Measurements from ENCODE around the gene XKR7.

DNA sequence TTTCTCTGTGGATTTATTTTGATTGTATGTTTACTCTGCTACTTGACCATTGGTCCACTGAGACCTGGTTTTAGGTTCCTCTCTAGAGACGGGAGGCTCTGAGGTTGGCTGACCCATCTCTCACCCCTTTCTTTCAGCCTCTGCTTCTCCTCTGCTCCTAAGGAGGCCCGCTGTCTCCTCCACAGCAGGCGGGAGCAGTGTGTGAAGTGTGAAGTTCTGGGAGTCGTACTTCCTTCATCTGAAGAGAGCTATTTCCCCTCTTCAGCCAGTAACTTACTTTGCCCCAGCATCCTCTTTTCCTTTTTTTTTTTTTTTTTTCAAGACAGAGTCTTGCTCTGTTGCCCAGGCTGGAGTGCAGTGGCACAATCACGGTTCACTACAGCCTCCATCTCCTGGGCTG, 37.2 kb upstream of the XKR7 start:
- no peak for TF ChIP-seq POLR2AphosphoS5 (IDR thresholded peaks at IDR 0.05)
- TF ChIP-seq, protein P1, sequence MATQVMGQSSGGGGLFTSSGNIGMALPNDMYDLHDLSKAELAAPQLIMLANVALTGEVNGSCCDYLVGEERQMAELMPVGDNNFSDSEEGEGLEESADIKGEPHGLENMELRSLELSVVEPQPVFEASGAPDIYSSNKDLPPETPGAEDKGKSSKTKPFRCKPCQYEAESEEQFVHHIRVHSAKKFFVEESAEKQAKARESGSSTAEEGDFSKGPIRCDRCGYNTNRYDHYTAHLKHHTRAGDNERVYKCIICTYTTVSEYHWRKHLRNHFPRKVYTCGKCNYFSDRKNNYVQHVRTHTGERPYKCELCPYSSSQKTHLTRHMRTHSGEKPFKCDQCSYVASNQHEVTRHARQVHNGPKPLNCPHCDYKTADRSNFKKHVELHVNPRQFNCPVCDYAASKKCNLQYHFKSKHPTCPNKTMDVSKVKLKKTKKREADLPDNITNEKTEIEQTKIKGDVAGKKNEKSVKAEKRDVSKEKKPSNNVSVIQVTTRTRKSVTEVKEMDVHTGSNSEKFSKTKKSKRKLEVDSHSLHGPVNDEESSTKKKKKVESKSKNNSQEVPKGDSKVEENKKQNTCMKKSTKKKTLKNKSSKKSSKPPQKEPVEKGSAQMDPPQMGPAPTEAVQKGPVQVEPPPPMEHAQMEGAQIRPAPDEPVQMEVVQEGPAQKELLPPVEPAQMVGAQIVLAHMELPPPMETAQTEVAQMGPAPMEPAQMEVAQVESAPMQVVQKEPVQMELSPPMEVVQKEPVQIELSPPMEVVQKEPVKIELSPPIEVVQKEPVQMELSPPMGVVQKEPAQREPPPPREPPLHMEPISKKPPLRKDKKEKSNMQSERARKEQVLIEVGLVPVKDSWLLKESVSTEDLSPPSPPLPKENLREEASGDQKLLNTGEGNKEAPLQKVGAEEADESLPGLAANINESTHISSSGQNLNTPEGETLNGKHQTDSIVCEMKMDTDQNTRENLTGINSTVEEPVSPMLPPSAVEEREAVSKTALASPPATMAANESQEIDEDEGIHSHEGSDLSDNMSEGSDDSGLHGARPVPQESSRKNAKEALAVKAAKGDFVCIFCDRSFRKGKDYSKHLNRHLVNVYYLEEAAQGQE (IDR thresholded peaks at IDR 0.05; ENCODE audit: borderline replicate concordance), result no peak
- TF ChIP-seq, protein P2, sequence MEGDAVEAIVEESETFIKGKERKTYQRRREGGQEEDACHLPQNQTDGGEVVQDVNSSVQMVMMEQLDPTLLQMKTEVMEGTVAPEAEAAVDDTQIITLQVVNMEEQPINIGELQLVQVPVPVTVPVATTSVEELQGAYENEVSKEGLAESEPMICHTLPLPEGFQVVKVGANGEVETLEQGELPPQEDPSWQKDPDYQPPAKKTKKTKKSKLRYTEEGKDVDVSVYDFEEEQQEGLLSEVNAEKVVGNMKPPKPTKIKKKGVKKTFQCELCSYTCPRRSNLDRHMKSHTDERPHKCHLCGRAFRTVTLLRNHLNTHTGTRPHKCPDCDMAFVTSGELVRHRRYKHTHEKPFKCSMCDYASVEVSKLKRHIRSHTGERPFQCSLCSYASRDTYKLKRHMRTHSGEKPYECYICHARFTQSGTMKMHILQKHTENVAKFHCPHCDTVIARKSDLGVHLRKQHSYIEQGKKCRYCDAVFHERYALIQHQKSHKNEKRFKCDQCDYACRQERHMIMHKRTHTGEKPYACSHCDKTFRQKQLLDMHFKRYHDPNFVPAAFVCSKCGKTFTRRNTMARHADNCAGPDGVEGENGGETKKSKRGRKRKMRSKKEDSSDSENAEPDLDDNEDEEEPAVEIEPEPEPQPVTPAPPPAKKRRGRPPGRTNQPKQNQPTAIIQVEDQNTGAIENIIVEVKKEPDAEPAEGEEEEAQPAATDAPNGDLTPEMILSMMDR (IDR thresholded peaks at IDR 0.05; ENCODE audit: poor library complexity, severe bottlenecking), result no peak
- TF ChIP-seq TAF1 (IDR thresholded peaks at IDR 0.05; ENCODE audit: low read depth), result no peak
- TF ChIP-seq EP300 (conservative IDR thresholded peaks at IDR 0.05; ENCODE audit: poor library complexity, severe bottlenecking), result no peak
- no peak for TF ChIP-seq MXI1 (conservative IDR thresholded peaks at IDR 0.05; ENCODE audit: poor library complexity, severe bottlenecking)
